GM18870 (cell line): ENCODE data around the gene PCDHGB2.
"Not testable (repeated sequence)": the region's sequence is repeated elsewhere in the genome, so short reads cannot be mapped to it uniquely, and the experiment has no call there.

Experiments
- ATAC-seq: cut with Tn5 transposase; IDR thresholded peaks from one replicate; pipeline ENCODE4 v1.9.1; 2021; ENCODE audit warnings: moderate library complexity; ENCODE audit not compliant: unreplicated experiment

The PCDHGB2 gene

GRCh38 chr5:141383345-141383744 is 23.6 kb downstream of the PCDHGB2 start:
- ATAC-seq: no peak

DNA sequence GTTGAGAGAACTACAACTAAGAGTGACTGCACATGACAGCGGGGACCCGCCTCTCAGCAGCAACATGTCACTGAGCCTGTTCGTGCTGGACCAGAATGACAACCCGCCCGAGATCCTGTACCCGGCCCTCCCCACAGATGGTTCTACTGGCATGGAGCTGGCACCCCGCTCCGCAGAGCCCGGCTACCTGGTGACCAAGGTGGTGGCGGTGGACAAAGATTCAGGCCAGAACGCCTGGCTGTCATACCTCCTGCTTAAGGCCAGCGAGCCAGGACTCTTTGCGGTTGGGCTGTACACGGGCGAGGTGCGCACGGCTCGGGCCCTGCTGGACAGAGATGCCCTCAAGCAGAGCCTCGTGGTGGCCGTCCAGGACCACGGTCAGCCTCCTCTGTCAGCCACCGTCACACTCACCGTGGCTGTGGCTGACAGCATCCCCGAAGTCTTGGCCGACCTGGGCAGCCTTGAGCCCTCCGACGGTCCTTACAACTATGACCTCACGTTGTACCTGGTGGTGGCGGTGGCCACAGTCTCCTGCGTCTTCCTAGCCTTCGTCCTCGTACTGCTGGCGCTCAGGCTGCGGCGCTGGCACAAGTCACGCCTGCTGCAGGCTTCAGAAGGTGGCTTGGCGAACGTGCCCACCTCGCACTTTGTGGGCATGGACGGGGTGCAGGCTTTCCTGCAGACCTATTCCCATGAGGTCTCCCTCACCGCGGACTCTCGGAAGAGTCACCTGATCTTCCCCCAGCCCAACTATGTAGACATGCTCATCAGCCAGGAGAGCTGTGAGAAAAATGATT is 24.9 kb downstream of the PCDHGB2 start:
- no peak for ATAC-seq

GRCh38 chr5:141387557-141388311 is 27.9 kb downstream of the PCDHGB2 start, which contains the start of gene PCDHGB4:
Gene PCDHGB4 (plus strand): TSS chr5:141387698. CDS start chr5:141387885, 187 bp downstream.
- peak; percentile 63 for ATAC-seq

- no peak for ATAC-seq
These were observed 28.9 kb downstream of the PCDHGB2 start for GRCh38 chr5:141388661-141389060.

DNA sequence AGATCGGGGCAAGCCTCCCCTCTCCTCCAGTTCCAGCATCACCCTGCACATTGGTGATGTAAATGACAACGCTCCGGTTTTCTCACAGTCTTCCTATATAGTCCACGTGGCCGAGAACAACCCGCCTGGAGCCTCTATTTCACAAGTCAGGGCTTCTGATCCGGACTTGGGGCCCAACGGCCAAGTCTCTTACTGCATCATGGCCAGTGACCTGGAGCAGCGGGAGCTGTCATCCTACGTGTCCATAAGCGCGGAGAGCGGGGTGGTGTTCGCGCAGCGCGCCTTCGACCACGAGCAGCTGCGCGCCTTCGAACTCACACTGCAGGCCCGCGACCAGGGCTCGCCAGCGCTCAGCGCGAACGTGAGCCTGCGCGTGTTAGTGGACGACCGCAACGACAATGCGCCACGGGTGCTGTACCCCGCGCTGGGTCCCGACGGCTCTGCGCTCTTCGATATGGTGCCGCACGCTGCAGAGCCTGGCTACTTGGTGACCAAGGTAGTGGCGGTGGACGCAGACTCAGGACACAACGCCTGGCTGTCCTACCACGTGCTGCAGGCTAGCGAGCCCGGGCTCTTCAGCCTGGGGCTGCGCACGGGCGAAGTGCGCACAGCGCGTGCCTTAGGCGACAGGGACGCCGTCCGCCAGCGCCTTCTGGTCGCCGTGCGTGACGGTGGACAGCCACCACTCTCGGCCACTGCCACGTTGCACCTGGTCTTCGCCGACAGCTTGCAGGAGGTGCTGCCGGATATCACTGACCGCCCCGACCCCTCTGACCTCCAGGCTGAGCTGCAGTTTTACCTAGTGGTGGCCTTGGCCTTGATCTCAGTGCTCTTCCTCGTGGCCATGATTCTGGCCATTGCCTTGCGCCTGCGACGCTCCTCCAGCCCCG is 29.6 kb downstream of the PCDHGB2 start:
- no peak for ATAC-seq

DNA sequence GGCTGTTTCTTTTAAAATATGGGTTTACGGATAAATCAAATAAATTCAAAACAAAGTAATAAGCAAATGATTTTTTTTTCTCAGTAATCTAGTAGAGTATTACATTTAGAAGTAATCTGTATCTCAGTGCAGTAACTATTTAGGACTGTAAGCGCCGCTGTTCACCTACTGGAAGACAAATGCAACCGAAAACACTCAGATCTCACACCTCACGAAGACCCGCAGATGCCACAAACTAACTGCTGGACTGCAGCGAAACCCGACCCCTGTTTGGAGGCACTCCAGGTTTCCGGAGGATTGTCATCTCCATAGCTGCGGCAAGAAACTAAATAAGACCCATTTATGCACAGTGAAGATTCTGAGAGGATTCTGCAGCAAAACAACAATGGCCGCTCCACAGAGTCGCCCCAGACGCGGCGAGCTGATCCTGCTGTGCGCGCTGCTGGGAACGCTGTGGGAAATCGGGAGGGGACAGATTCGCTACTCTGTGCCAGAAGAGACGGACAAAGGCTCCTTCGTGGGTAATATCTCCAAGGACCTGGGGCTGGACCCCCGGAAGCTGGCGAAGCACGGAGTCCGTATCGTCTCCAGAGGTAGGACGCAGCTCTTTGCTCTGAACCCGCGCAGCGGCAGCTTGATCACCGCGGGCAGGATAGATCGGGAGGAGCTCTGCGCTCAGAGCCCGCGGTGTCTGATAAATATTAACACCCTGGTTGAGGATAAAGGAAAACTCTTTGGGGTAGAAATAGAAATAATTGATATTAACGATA is 32.8 kb downstream of the PCDHGB2 start, which contains the start of gene PCDHGA8:
PCDHGA8 (plus strand) TSS at position 205 of the 770 bp plus-strand sequence; CDS start at position 386, 181 bp downstream.
- no peak for ATAC-seq

GRCh38 chr5:141393267-141393666 is 33.5 kb downstream of the PCDHGB2 start:
- ATAC-seq: no peak

GRCh38 chr5:141394401-141395187 is 34.8 kb downstream of the PCDHGB2 start:
- not testable (repeated sequence) for ATAC-seq

DNA sequence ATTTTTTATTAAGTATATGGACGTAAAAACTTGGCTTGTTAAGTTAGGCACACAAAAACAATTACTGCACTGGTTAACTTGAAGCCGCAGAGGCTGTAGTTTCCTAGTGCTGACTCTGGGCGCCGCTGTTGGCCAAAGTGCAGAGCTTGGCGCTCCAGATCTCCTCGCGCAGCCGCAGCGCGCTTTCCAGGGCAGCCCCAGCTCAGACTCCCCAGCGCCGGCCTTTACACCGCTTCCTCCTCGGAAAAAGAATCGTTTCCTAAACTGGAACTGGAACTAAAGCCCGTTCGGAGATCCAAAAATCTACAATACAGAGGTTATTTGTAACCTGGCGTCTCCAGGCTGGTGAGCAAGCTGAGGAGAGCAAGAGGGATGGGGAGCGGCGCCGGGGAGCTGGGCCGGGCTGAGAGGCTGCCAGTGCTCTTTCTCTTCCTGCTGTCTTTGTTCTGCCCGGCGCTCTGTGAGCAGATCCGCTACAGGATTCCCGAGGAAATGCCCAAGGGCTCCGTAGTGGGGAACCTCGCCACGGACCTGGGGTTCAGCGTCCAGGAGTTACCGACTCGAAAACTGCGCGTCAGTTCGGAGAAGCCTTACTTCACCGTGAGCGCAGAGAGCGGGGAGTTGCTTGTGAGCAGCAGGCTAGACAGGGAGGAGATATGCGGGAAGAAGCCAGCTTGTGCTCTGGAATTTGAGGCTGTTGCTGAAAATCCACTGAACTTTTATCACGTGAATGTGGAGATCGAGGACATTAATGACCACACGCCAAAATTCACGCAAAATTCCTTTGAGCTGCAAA is 38.2 kb downstream of the PCDHGB2 start, which contains the start of gene PCDHGB5:
PCDHGB5 (plus strand) TSS at position 192 of the 796 bp plus-strand sequence; CDS start at position 373, 181 bp downstream.
- not testable (repeated sequence) for ATAC-seq

- no peak for ATAC-seq
These were observed 38.8 kb downstream of the PCDHGB2 start for GRCh38 chr5:141398608-141399007.

DNA sequence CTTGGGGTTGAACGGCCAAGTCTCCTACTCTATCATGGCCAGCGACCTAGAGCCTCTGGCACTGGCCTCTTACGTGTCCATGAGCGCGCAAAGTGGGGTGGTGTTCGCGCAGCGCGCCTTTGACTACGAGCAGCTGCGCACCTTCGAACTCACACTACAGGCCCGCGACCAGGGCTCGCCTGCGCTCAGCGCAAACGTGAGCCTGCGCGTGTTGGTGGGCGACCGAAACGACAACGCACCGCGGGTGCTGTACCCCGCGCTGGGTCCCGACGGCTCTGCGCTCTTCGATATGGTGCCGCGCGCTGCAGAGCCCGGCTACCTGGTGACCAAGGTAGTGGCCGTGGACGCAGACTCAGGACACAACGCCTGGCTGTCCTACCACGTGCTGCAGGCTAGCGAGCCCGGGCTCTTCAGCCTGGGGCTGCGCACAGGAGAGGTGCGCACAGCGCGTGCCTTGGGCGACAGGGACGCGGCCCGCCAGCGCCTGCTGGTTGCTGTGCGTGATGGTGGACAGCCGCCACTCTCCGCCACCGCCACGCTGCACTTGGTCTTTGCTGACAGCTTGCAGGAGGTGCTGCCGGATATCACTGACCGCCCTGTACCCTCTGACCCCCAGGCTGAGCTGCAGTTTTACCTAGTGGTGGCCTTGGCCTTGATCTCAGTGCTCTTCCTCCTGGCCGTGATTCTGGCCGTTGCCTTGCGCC is 39.9 kb downstream of the PCDHGB2 start:
- no peak for ATAC-seq

GRCh38 chr5:141402553-141403243 is 42.9 kb downstream of the PCDHGB2 start, which contains the start of gene PCDHGA9:
Gene PCDHGA9 (plus strand): TSS chr5:141402778. CDS start chr5:141402953, 175 bp downstream.
- no peak for ATAC-seq

DNA sequence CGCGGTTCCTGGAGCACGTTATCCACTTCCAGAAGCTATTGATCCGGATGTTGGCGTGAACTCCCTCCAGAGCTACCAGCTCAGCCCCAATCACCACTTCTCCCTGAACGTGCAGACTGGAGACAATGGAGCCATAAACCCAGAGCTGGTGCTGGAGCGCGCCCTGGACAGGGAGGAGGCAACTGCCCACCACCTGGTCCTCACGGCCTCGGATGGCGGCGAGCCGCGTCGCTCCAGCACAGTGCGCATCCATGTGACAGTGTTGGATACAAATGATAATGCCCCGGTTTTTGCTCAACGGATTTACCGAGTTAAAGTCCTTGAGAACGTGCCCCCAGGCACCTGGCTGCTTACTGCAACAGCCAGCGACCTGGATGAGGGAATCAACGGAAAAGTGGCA is 43.6 kb downstream of the PCDHGB2 start:
- ATAC-seq: no peak

DNA sequence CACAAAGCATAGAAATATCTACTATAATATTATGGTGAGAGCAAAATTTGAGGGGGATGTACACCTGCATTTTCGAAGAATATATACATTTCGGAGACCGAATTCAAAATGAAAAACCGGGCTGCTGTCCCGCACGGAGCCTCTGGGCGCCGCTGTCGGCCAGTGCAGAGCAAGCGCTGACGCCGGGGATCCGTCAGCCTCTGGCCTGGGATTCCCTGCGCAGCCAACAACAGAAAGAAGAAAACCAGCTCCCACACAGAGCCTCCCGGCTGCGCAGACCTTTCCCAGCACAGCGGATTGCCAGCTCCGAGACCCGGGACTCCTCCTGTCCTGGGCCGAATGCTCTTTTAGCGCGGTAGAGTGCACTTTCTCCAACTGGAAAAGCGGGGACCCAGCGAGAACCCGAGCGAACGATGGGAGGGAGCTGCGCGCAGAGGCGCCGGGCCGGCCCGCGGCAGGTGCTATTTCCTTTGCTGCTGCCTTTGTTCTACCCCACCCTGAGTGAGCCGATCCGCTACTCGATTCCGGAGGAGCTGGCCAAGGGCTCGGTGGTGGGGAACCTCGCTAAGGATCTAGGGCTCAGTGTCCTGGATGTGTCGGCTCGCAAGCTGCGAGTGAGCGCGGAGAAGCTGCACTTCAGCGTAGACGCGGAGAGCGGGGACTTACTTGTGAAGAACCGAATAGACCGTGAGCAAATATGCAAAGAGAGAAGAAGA is 48.2 kb downstream of the PCDHGB2 start, which contains the start of gene PCDHGB6:
PCDHGB6 (plus strand) TSS at position 232 of the 716 bp plus-strand sequence; CDS start at position 414, 182 bp downstream.
- not testable (repeated sequence) for ATAC-seq

- no peak for ATAC-seq
These were observed 50.0 kb downstream of the PCDHGB2 start for GRCh38 chr5:141409598-141410306.

- no peak for ATAC-seq
These were observed 51.8 kb downstream of the PCDHGB2 start for GRCh38 chr5:141411575-141411974.
